IPS-18c (cell line): ENCODE measurements around the gene PLEKHM1.

Experiments used
- H3K4me3 ChIP-seq: 2 replicates; pipeline ENCODE4 v1.7.0; 2013; ENCODE audit warnings: low read depth, mild to moderate bottlenecking, low read length, moderate library complexity; ENCODE audit not compliant: insufficient read depth
- H3K9me3 ChIP-seq: one replicate; pipeline ENCODE4 v1.6.1; 2013; ENCODE audit warnings: mild to moderate bottlenecking, low read length, moderate library complexity; ENCODE audit not compliant: control insufficient read depth, insufficient read depth

The PLEKHM1 gene

DNA sequence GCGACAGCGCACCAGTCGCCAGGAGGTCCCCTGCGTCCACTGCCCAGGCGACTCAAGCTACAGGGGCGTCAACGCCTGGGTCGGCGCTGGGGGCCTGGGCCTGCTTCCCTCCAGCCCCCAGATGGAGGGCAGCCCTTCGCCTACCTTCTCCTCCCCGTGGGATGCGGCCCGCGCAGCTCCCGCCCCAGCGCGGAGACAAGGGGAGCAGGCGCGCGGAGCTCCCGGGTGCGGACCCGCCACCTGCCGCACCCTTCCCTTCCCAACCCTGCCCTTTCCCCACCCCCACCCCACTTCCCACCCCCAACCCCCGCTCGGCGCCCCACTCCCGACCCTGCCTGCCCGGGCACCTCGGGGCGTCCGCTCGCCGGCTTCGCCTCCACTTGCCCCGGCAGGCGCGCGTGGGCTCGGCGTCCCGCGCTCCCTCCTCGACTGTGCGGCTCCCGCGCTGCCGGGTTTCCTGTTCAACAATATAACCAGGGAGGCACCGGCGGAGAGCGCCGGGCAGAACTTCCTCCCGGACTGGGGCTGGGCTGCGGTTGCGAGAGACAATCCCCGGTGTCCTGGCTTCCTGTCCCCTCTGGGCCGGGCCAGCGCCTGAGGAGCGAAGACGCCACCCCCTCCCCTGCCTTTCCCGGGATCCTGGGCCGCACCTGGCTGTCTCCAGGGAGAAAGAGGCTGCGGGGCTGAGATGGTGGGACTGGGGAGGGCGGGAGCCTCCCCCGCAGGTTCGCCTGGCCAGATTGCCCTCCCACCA is 57.9 kb downstream of the PLEKHM1 start, which contains the start of gene ARHGAP27:
ARHGAP27 (minus strand) TSS at position 466 of the 754 bp plus-strand sequence. CDS start 2,591 bp downstream, outside the sequence.
- Histone ChIP-seq H3K9me3 (no peaks in the 10 kb centered on the region), H3K4me3 (peak within 1 kb of the TSS; percentile 72)

- Histone ChIP-seq H3K4me3 (peak overlapping the region; percentile 72), H3K9me3 (no peaks in the 10 kb centered on the region)
Observed at GRCh38 chr17:45431531-45432404, 58.8 kb downstream of the PLEKHM1 start.

DNA sequence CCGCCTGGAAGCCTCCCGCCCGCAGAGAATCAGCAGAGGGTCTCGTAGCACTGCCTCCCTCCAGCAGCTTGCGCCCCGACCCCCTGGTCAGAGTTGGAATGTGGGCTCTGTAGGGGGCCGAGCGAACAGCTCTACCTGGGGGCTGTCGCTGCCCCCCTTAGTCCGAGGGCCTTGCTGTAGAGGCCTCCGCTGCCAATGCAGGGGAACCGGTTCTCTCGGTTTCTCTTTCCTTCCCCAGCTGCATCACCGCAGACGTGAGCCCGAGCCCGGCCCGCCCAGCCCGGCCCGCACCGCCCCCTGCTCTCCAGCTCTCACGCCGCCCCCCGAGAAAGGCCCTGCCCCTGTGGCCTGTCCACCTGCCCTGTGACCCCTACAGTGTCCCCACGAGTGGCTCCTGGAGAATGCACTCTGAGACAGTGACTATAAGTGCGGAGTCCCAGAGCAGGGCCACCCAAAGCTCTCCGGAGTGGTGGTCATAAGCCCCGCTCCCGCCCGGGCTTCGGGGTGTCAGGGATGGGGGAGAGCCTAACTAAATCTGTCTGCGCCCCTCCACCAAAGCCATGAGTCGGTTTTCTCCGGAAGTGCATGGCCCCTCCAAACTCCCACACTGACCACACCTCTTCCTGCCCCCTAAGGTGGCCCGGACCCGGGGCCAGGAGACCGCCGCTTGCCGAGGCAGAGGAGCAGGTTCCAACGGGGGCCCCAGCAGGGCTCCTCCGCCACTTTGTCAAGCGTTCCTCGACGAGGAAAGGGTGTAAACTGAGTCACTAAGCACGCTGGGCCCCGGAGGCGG is 59.6 kb downstream of the PLEKHM1 start:
- peak overlapping the region; percentile 72 for H3K4me3 ChIP-seq

GRCh38 chr17:45430006-45430737 is 60.3 kb downstream of the PLEKHM1 start:
- H3K4me3 ChIP-seq: peak overlapping the region; percentile 72; the same call in 1 of the 2 replicates
- H3K9me3 ChIP-seq: no peaks in the 10 kb centered on the region

More for the DNA sequence above, 59.6 kb downstream of the PLEKHM1 start:
- H3K9me3 ChIP-seq: no peaks in the 10 kb centered on the region

DNA sequence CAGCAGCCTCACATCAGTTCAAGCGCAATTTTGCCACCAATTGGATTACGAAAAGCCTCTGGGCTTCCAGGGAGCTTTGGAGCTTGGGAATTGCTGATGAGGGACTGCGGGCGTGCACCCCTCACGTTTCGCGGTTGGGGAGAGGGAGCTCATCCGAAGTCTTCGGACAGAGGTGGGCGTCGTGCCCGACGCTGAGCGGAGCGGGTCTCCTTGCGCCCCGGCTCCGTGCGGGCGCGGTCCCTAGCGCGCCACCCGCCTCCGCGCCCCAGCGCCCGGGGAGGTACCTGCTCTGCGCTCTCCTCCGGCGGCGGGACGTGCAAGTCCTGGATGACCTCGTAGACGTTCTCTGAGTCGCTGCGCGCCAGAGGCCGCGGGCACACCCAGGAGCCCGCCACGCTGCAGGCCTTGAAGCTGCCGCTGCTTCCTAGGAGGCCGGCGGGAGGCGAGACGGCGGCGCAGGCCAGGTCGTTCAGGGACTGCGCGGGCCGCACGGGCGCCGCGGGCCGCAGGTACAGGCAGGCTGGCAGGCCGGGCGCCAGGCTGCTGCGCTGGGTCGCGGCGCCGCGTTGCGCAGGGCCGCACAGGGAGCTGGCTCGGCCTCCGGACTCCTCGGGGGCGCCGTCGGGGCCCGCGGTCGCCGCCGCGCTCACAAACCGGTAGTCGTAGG is 61.0 kb downstream of the PLEKHM1 start:
- H3K4me3 ChIP-seq: peak overlapping the region; percentile 38

GRCh38 chr17:45428931-45429338 is 61.6 kb downstream of the PLEKHM1 start:
- H3K4me3 ChIP-seq: peak overlapping the region; percentile 38; the same call in 1 of the 2 replicates
- H3K9me3 ChIP-seq: no peaks in the 10 kb centered on the region

More for the DNA sequence above, 61.0 kb downstream of the PLEKHM1 start:
- H3K9me3 ChIP-seq: no peaks in the 10 kb centered on the region

DNA sequence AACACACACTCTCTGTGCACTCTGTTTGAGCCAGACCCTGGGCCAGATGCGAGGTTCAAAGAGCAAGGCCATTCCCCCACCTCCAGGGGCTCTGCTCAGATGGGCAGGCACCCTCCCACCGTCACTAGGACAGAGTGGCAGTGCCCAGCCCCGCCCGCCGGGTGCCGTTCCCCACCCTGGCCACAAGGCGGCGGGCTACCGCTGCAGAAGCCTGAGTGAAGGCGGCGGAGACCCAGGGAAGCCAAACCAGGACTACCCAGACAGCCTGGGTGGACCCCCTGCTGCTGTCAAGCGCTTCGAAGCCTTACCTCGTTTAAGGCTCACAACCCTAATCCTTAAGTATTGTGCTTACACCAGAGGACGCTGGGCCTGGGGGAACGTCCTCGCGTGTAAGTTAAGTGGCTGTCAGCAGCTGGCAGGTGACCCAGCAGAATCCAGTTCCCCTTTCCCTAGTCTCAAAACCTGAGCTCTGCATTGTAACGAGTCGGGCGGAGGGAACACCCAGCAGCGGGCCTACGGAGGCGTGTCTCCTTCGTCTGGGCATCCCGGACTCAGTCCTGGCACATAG is 62.4 kb downstream of the PLEKHM1 start:
- H3K4me3 ChIP-seq: no peak overlapping the region; the same call in 1 of the 2 replicates

GRCh38 chr17:45427181-45427835 is 63.2 kb downstream of the PLEKHM1 start:
- Histone ChIP-seq H3K4me3 (no peak overlapping the region), H3K9me3 (no peaks in the 10 kb centered on the region)

More for the DNA sequence above, 62.4 kb downstream of the PLEKHM1 start:
- no peaks in the 10 kb centered on the region for H3K9me3 ChIP-seq

- no peak overlapping the region for H3K4me3 ChIP-seq
Observed at GRCh38 chr17:45426561-45426960, 64.0 kb downstream of the PLEKHM1 start.

GRCh38 chr17:45425984-45426413 is 64.5 kb downstream of the PLEKHM1 start:
- Histone ChIP-seq H3K4me3 (no peak overlapping the region), H3K9me3 (no peaks in the 10 kb centered on the region)

More at GRCh38 chr17:45426561-45426960, 64.0 kb downstream of the PLEKHM1 start:
- no peaks in the 10 kb centered on the region for H3K9me3 ChIP-seq

DNA sequence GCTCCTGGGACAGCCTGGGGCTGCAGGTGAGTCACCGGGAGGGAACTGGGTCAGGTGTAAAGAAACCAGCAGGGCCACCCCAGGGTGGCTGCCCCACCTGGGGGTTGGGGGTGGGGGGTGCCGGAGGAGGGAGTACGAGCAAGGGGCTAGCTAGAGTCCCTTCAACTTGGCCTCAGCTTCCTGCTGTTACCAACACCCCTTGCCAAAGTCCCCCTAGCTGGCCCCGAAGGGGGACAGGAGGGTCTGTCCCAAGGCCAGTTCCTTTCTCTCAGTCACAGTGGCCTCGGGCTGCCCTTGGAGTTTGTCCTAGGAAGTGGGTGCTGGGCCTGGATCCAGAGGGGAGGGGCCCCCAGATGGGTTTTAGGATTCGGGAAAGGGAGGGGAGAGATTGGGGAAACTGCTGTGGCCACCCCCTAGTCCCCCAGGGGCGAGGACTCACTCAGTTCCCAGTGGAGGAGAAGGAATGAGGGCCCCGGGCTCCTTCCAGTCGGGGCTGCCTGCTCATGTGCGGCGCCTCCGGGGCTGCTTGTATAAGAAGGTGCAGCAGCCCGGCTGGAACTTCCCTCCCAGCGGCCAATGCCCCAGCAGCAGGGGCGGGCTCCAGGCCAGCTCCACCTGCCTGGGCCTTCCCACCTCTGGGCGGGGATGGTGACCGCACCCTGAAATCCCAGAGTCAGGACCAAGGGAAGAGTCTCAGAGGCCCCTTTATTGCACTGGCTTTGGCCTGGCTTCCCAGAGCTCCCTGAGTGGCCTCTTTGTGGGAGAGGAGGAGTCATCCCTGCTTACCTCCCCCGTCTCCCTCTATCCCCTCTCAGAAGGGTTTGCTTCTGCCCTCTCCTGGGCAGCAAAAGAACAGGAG is 65.2 kb downstream of the PLEKHM1 start:
- Histone ChIP-seq H3K4me3 (peak overlapping the region; percentile 44), H3K9me3 (no peaks in the 10 kb centered on the region)

GRCh38 chr17:45424769-45425124 is 65.8 kb downstream of the PLEKHM1 start:
- no peak overlapping the region; the same call in 1 of the 2 replicates for H3K4me3 ChIP-seq
- no peaks in the 10 kb centered on the region for H3K9me3 ChIP-seq

- Histone ChIP-seq H3K4me3 (no peak overlapping the region), H3K9me3 (no peaks in the 10 kb centered on the region)
Observed at GRCh38 chr17:45423975-45424335, 66.6 kb downstream of the PLEKHM1 start.

- Histone ChIP-seq H3K4me3 (no peak overlapping the region), H3K9me3 (no peaks in the 10 kb centered on the region)
Observed at GRCh38 chr17:45423304-45423974, 67.1 kb downstream of the PLEKHM1 start.
